ENCODE results near the gene ZFAND3.

DNA sequence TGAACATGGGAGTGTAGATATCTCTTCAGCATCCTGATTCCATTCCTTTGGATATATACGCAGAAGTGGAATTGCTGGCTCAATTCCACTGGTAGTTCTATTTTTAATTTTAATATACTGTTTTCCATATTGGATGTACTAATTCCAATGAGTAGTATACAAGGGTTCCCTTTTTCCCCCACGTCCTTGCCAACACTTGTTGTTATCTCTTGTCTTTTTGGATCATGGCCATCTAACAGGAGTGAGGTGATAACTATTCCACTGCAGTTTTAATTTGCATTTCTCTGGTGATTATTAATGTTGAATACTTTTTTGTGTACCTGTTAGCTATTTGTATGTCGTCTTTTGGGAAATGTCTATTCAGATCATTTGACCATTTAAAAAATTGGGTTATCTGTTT, 91.5 kb downstream of the ZFAND3 start:
- TF ChIP-seq, protein P1, sequence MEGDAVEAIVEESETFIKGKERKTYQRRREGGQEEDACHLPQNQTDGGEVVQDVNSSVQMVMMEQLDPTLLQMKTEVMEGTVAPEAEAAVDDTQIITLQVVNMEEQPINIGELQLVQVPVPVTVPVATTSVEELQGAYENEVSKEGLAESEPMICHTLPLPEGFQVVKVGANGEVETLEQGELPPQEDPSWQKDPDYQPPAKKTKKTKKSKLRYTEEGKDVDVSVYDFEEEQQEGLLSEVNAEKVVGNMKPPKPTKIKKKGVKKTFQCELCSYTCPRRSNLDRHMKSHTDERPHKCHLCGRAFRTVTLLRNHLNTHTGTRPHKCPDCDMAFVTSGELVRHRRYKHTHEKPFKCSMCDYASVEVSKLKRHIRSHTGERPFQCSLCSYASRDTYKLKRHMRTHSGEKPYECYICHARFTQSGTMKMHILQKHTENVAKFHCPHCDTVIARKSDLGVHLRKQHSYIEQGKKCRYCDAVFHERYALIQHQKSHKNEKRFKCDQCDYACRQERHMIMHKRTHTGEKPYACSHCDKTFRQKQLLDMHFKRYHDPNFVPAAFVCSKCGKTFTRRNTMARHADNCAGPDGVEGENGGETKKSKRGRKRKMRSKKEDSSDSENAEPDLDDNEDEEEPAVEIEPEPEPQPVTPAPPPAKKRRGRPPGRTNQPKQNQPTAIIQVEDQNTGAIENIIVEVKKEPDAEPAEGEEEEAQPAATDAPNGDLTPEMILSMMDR (IDR thresholded peaks at IDR 0.05; ENCODE audit: poor library complexity) = no peak
- TF ChIP-seq EZH2 (IDR thresholded peaks at IDR 0.05; ENCODE audit: borderline replicate concordance) (no peak), EZH2phosphoT487 (IDR thresholded peaks at IDR 0.05; ENCODE audit: low read depth, severe bottlenecking, unreplicated experiment) (no peak)

All from hepatocyte (in vitro differentiated cells).